Keratinocyte (primary cell): Measurements from ENCODE around the gene TTC13.

Experiments
- EZH2 ChIP-seq: IDR thresholded peaks from one replicate; pipeline ENCODE4 v1.6.1; 2012; ENCODE audit warnings: inconsistent platforms, mild to moderate bottlenecking, low read length, moderate library complexity
- TF ChIP-seq, protein P1 (sequence below), 3 experiments: IDR thresholded peaks in 1 of 3; conservative IDR thresholded peaks in 1 of 3; optimal IDR thresholded peaks in 1 of 3; 2 replicates in 2 of 3; 3 replicates in 1 of 3; pipeline versions ENCODE3 to v1.5.1; 2011; ENCODE audit warnings: low read length in 3 of 3, mild to moderate bottlenecking in 3 of 3, moderate library complexity in 2 of 3, control low read depth in 1 of 3, inconsistent platforms in 1 of 3; ENCODE audit not compliant: insufficient read depth in 2 of 3; ENCODE audit errors: extremely low read depth in 1 of 3

DNA sequence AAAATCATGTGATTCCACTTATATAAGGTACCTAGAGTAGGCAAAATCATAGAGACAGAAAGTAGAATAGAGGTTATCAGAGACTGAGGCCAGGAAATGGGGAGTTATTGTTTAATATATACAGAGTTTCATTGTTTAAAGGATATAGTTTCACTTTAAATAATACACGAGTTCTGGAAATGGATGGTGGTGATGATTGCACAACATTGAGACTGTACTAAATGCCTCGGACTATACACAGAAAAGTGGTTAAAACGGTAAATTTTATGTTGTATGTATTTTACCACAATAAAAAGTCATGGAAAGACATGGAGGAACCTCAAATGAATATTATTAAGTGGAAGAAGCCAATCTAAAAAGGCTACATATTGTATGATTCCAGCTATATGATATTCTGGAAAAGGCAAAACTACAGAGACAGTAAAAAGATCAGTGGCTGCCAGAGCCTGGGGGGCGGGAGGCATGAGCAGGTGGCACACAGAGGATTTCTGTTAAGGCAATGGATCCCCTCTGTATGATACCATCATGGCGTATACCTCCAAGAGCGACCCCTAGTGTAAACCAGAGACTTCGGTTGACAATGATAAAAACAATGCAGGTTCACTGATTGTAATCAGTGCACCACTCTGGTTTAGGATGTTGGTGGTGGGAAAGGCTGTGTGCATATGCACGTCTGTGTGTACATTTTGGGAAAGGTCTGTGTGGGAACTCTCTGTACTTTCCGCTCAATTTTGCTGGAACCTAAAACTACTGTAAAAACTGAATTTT, 117.9 kb downstream of the TTC13 start:
- TF ChIP-seq, protein P1, sequence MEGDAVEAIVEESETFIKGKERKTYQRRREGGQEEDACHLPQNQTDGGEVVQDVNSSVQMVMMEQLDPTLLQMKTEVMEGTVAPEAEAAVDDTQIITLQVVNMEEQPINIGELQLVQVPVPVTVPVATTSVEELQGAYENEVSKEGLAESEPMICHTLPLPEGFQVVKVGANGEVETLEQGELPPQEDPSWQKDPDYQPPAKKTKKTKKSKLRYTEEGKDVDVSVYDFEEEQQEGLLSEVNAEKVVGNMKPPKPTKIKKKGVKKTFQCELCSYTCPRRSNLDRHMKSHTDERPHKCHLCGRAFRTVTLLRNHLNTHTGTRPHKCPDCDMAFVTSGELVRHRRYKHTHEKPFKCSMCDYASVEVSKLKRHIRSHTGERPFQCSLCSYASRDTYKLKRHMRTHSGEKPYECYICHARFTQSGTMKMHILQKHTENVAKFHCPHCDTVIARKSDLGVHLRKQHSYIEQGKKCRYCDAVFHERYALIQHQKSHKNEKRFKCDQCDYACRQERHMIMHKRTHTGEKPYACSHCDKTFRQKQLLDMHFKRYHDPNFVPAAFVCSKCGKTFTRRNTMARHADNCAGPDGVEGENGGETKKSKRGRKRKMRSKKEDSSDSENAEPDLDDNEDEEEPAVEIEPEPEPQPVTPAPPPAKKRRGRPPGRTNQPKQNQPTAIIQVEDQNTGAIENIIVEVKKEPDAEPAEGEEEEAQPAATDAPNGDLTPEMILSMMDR (optimal IDR thresholded peaks at IDR 0.05 in 1 of 3, IDR thresholded peaks at IDR 0.05 in 1 of 3, conservative IDR thresholded peaks at IDR 0.05 in 1 of 3; ENCODE audit: extremely low read depth in 1 of 3, insufficient read depth in 2 of 3, low read length in 3 of 3) = no peak
- TF ChIP-seq EZH2 = no peak
